Type B pancreatic cell (in vitro differentiated cells): ENCODE measurements around the gene DNAI1. TPM values are rescaled to one million over a fixed set of nuclear protein-coding genes. Genes with fewer than 3 reads are reported as not detected.

Source experiments
- DNase-seq: peaks from one replicate; pipeline ENCODE4 v3.0.0; 2021; ENCODE audit warnings: mixed read lengths; ENCODE audit not compliant: unreplicated experiment; ENCODE audit errors: extremely low spot score
- H3K27ac Mint-ChIP-seq: 2 replicates; pipeline ENCODE4 v1.8.0; 2021; ENCODE audit warnings: mild to moderate bottlenecking, mixed read lengths
- H3K27me3 Mint-ChIP-seq: 2 replicates; pipeline ENCODE4 v1.8.0; 2021; ENCODE audit warnings: mixed read lengths
- H3K36me3 Mint-ChIP-seq: 2 replicates; pipeline ENCODE4 v1.8.0; 2021; ENCODE audit warnings: mixed read lengths
- H3K4me1 Mint-ChIP-seq: one replicate; pipeline ENCODE4 v1.8.0; 2021; ENCODE audit warnings: mixed read lengths; ENCODE audit not compliant: unreplicated experiment
- H3K4me3 Mint-ChIP-seq: 2 replicates; pipeline ENCODE4 v1.8.0; 2021; ENCODE audit warnings: mild to moderate bottlenecking, mixed read lengths
- H3K9me3 Mint-ChIP-seq: 2 replicates; pipeline ENCODE4 v1.8.0; 2021; ENCODE audit warnings: mixed read lengths
- total RNA-seq: library from RNA; stranded (reverse); gene quantifications from 2 replicates; pipeline ENCODE4 v1.2.1, GENCODE V29; 2021; ENCODE audit warnings: low replicate concordance
- TF ChIP-seq, protein P1 (sequence below): fragments of 200-600 bp; sonication (generic); conservative IDR thresholded peaks from 2 replicates; pipeline ENCODE4 v1.5.0; 2021; ENCODE audit warnings: antibody characterized with exemption, mild to moderate bottlenecking

The DNAI1 gene
- total RNA-seq, 1 donor from 2014 or later, result 4.4 TPM

DNA sequence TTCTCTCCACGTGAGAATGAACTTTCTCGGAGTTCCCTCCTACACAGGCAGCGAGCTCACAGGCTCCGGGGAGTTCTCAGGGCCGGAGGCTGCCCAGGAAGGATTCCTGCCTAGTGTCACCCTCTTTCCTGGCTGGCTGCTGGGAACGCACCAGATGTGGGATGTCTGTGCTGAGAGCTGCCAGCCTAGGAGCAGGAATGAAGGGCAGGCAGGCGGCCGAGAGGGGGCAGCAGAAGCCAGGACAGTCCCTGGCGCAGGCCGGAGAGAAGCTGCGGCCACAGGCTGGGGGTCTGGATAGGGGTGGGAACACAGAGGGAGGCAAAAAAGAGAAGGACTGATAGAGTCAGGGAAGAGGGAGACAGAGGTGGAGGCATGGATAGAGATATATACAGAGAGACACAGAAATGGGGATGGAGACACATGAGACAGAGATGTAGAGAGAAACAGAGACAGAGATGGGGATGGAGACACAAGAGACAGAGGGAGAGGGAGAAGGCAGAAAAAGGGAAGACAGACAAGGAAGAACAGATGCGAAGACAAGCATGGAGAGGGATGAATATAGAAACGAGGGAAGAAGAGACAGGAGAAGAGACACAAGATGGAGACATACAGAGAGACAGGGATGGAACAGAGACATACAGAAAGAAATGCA, 89.5 kb downstream of the DNAI1 start:
- Mint-ChIP-seq H3K9me3 (no peaks in the 10 kb centered on the region), H3K4me1 (no peaks in the 10 kb centered on the region), H3K27me3 (peaks cover 43% of the 10 kb centered on the region), H3K36me3 (no peaks in the 10 kb centered on the region), H3K4me3 (no peak overlapping the region), H3K27ac (no peak overlapping the region)
- no peak for DNase-seq
- TF ChIP-seq, protein P1, sequence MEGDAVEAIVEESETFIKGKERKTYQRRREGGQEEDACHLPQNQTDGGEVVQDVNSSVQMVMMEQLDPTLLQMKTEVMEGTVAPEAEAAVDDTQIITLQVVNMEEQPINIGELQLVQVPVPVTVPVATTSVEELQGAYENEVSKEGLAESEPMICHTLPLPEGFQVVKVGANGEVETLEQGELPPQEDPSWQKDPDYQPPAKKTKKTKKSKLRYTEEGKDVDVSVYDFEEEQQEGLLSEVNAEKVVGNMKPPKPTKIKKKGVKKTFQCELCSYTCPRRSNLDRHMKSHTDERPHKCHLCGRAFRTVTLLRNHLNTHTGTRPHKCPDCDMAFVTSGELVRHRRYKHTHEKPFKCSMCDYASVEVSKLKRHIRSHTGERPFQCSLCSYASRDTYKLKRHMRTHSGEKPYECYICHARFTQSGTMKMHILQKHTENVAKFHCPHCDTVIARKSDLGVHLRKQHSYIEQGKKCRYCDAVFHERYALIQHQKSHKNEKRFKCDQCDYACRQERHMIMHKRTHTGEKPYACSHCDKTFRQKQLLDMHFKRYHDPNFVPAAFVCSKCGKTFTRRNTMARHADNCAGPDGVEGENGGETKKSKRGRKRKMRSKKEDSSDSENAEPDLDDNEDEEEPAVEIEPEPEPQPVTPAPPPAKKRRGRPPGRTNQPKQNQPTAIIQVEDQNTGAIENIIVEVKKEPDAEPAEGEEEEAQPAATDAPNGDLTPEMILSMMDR, result peak; percentile 94

DNA sequence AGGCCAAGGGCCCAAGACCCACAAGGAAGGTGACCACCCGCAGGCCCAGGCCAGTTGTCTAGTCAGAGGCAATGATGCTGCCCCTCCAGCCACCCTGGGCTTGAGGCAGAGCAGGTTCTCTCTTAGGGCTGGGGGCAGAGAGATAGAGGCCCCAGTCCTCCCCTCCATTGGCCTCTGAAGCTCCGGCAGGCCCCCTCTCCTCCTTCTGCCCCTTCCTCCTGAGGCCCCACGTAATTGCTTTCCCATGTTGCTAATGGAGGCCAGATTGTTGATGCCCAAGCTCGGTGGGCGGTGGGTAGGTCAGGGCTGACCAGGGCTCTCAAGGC, 90.8 kb downstream of the DNAI1 start:
- H3K36me3 Mint-ChIP-seq, result no peaks in the 10 kb centered on the region
- no peak overlapping the region for H3K4me3 Mint-ChIP-seq
- H3K4me1 Mint-ChIP-seq, result peaks cover under 1% of the 10 kb centered on the region
- no peak overlapping the region for H3K27ac Mint-ChIP-seq
- no peaks in the 10 kb centered on the region for H3K9me3 Mint-ChIP-seq
- no peak for DNase-seq
- H3K27me3 Mint-ChIP-seq, result peaks cover 39% of the 10 kb centered on the region
- TF ChIP-seq, protein P1, result no peak

DNA sequence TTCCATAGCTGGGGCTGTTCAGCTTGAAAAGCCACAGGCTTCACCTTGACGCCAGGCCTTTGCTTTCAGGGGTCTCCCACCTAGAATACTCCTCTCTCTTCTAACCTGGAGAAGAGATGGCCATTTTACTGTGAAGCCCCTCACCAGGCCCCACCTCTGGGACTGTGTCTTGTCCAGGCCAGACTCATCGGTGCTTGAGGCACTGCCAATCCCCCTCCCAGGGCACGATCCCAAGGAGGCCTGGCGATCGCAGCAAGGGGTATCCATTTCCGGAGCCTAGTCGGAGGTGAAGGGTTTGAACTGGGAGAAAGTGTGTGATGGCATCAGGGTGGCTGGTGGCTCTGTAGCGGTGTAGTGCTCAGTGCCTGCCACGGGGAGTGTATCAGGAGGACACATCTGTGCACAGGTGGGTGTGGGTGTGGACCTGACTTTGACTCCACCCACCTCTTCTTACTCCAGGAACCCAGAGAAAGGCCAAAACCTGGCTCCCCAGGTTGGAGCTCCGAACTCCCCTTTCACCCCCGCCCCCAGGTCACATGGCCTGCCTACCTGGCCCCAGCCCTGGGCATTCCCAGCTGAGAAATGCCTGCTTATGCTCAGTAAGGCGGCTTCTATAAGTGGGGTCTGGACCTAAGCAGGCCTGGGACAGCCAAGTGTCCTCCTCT, 91.5 kb downstream of the DNAI1 start:
- Mint-ChIP-seq H3K36me3 (peaks cover 5% of the 10 kb centered on the region), H3K27ac (no peak overlapping the region), H3K4me1 (peaks cover 8% of the 10 kb centered on the region), H3K9me3 (no peaks in the 10 kb centered on the region), H3K4me3 (no peak overlapping the region), H3K27me3 (peaks cover 31% of the 10 kb centered on the region)
- TF ChIP-seq, protein P1, result no peak
- no peak for DNase-seq

DNA sequence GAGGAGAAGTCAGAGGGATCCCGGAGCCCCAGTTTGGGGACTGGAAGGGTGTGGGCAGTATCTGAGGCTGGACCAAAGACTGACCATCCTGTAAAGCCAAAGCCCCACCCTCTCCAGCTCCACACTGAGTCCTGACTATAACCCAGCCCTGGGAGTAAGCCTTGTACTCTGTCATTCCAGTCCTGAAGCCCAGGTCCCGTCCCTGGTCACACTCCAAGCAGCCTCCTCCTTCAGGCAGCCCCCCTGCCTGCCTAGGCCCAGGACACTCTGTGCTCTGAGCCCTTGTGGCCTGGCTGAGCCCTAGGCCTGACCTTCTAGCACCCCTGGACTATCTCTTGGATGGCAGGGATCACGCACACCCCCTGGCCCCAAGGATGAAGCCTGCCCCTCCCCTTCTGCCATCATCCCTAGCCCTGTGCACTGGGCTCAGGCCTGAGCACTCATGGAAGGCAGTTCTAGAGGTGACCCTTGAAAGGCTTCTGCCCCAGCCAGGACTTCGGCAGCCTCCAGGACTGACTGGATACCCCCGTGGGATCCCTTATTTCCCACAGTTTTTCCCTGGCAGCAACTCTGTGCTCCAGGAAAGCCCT, 92.2 kb downstream of the DNAI1 start:
- Mint-ChIP-seq H3K4me3 (no peak overlapping the region), H3K27me3 (peaks cover 24% of the 10 kb centered on the region), H3K9me3 (no peaks in the 10 kb centered on the region), H3K4me1 (peaks cover 9% of the 10 kb centered on the region), H3K27ac (no peak overlapping the region), H3K36me3 (peaks cover 5% of the 10 kb centered on the region)
- TF ChIP-seq, protein P1, result no peak
- no peak for DNase-seq

DNA sequence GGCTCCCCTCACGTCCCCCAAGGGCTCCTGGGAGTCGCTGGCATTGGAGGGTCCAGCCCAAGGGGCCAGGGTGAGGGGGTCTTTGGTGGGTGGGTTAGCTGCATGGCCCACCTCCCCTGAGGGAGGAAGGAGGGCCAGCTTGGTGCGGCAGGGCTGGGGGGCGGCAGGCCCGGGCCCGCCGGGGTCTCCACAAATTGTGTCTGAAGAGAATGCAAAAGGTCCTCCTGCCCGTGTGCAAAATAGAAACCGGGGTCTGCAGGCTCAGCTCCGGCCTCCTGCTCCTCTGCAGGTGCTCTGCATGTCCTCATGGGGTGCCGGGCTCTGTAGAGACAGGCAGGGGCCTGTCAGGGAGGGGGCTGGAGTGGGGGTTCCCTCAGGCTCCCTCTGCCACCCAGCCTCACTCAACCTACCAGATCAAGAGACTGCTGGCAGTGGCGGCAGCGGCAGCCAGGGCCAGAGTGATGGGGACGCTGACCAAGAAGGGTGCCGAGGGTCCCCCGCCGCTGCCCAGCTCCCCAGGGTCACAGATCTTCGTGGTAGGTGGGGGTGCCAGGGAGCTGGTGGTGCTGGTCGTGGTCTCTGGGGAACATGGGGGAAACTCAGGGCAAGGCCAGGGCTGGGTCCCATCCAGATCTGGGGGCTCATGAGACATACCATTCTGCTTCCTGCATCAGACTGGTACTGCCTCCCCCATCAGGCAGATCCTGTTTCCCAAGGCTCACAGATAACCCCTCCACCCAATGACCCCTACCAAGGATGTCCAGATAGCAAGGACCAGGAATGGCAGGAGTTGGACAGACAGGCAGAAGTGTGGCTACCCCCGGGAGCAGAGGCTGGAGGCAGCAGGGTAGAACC, 93.4 kb downstream of the DNAI1 start:
- H3K4me3 Mint-ChIP-seq, result no peak overlapping the region
- no peaks in the 10 kb centered on the region for H3K9me3 Mint-ChIP-seq
- TF ChIP-seq, protein P1, result no peak
- H3K4me1 Mint-ChIP-seq, result peaks cover 18% of the 10 kb centered on the region
- no peak overlapping the region for H3K27ac Mint-ChIP-seq
- DNase-seq, result no peak
- peaks cover 5% of the 10 kb centered on the region for H3K36me3 Mint-ChIP-seq
- H3K27me3 Mint-ChIP-seq, result peaks cover 26% of the 10 kb centered on the region
